GM23248 (cell line): ENCODE measurements around the gene TRIM63. TPM values are rescaled to one million over a fixed set of nuclear protein-coding genes. Genes with fewer than 3 reads are reported as not detected.

Source experiments
- DNase-seq: peaks from one replicate; pipeline ENCODE4 v3.0.0-alpha.2; 2015
- H2AFZ ChIP-seq: fragments of 200-600 bp; sonication (generic); 2 replicates; pipeline ENCODE4 v1.6.1; 2016; ENCODE audit warnings: antibody characterized with exemption
- H3F3A ChIP-seq: fragments of 200-600 bp; sonication (generic); 2 replicates; pipeline ENCODE4 v1.6.1; 2016; ENCODE audit warnings: mild to moderate bottlenecking, antibody characterized with exemption, mixed run types; ENCODE audit not compliant: insufficient read depth
- H3K27ac ChIP-seq: fragments of 200-600 bp; sonication (generic); 2 replicates; pipeline ENCODE4 v1.5.1; 2016; ENCODE audit warnings: mild to moderate bottlenecking
- H3K27me3 ChIP-seq: fragments of 200-600 bp; sonication (generic); replicated peaks from 2 replicates; pipeline ENCODE4 v1.6.1; 2016; ENCODE audit warnings: mild to moderate bottlenecking; ENCODE audit not compliant: insufficient read depth
- H3K36me3 ChIP-seq: fragments of 200-600 bp; sonication (generic); 2 replicates; pipeline ENCODE4 v1.6.1; 2016; ENCODE audit warnings: low read depth, mild to moderate bottlenecking
- H3K4me1 ChIP-seq: fragments of 200-600 bp; sonication (generic); 2 replicates; pipeline ENCODE4 v1.6.1; 2016; ENCODE audit warnings: mild to moderate bottlenecking; ENCODE audit not compliant: insufficient read depth
- H3K4me2 ChIP-seq: fragments of 200-600 bp; sonication (generic); one replicate; pipeline ENCODE4 v1.6.1; 2016; ENCODE audit warnings: mild to moderate bottlenecking; ENCODE audit not compliant: unreplicated experiment
- H3K4me3 ChIP-seq: fragments of 200-600 bp; sonication (generic); 2 replicates; pipeline ENCODE4 v1.5.1; 2016; ENCODE audit warnings: mild to moderate bottlenecking
- H3K79me2 ChIP-seq: fragments of 200-600 bp; sonication (generic); 2 replicates; pipeline ENCODE4 v1.6.1; 2016; ENCODE audit warnings: mild to moderate bottlenecking; ENCODE audit not compliant: insufficient read depth
- H3K9ac ChIP-seq: fragments of 200-600 bp; sonication (generic); 2 replicates; pipeline ENCODE4 v1.6.1; 2016; ENCODE audit warnings: mild to moderate bottlenecking
- H3K9me2 ChIP-seq: fragments of 200-600 bp; sonication (generic); 2 replicates; pipeline ENCODE4 v1.6.1; 2016; ENCODE audit warnings: mixed run types, mild to moderate bottlenecking, moderate library complexity; ENCODE audit not compliant: insufficient read depth
- H3K9me3 ChIP-seq: fragments of 200-600 bp; sonication (generic); one replicate; pipeline ENCODE4 v1.6.1; 2017; ENCODE audit warnings: low read depth
- H4K20me1 ChIP-seq: fragments of 200-600 bp; sonication (generic); 2 replicates; pipeline ENCODE4 v1.6.0; 2016; ENCODE audit not compliant: insufficient read depth
- EZH2 ChIP-seq: fragments of 200-600 bp; sonication (generic); IDR thresholded peaks from 2 replicates; pipeline ENCODE4 v1.6.1; 2018; ENCODE audit warnings: antibody characterized with exemption, mild to moderate bottlenecking; ENCODE audit not compliant: insufficient read depth, poor library complexity, severe bottlenecking
- EZH2phosphoT487 ChIP-seq: fragments of 200-600 bp; sonication (generic); IDR thresholded peaks from 2 replicates; pipeline ENCODE4 v1.6.1; 2018; ENCODE audit warnings: antibody characterized with exemption, moderate library complexity, mild to moderate bottlenecking, low read depth; ENCODE audit not compliant: insufficient read depth
- WGBS, 2 experiments: methylation state at CpG; one replicate each; pipeline ENCODE4 v1.1.6; 2015 to 2017; ENCODE audit warnings: low lambda C conversion rate in 2 of 2, low coverage in 1 of 2; ENCODE audit errors: missing lambda C conversion rate in 2 of 2; 5-methylcytosine and 5-hydroxymethylcytosine counted together
- in situ Hi-C: fragments of 300-500 bp; cut with MboI; formaldehyde crosslinking; loops from 2 replicates; pipeline ENCODE4 v1.15.0; 2020
- polyA plus RNA-seq: library from polyadenylated mRNA; unstranded; fragments of >200 nt; fragmentation: Nextera tagmentation; extraction: Ambion mirVana; gene quantifications from 2 replicates; pipeline ENCODE4 v1.2.1, GENCODE V29; 2016
- total RNA-seq: library from RNA; depleted of rRNA; stranded (reverse); fragments of >200 nt; shearing (Covaris generic); gene quantifications from 2 replicates; pipeline ENCODE4 v1.2.3, GENCODE V29; 2014

TRIM63 gene
- total and polyA plus RNA-seq, 2 experiments from 2014 or later: not detected

DNA sequence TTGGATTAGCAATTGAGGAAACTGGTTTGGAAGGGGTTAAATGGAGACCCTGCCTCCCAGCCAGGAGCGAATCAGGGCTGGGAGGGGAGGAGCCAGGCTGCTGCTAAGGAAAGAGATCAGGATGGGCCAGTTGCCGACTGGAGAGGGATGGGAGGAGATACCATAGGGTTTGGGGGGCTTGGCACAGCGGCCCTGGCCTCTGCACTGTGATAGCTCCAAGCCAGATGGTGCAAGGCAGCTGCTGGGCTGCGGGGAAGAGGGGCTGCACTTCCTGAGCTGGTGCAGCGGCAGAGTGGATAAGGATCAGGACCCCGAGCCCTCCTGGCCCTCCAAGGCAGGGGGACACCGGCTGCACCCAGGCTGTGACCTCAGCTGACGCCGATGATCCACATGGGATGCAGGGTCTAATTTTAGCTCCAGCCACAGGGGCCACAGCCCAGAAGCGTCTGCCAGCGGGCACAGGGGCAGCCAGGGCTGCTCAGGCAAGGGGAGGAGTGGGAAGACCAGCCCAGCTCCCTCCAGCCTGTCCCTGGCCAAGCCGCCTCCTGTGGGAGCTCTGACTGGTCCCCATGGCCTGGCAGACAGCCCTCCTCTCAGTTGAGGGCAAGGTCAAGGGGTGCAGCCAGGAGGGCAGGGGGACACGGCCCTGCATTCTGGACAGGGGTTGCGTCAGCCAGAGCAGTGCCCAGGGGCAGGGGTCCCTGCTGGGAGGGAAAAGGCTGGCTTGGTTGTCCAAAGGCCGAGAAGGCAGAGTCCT lies 45.6 kb downstream of the TRIM63 start, which contains the start of gene EXTL1:
Gene EXTL1 (plus strand): TSS at position 129 of the 757 bp plus-strand sequence. CDS start 872 bp downstream, outside the sequence.
- H3K36me3 ChIP-seq: no peaks in the 10 kb centered on the region
- peak; percentile 61 for DNase-seq
- peak within 1 kb of the TSS; percentile 65 for H3K4me3 ChIP-seq
- peak within 1 kb of the TSS; percentile 8; the same call in 1 of the 2 replicates for H3K9ac ChIP-seq
- no peak for TF ChIP-seq EZH2phosphoT487
- no peak for TF ChIP-seq EZH2
- no peaks in the 10 kb centered on the region for H3K27me3 ChIP-seq
- H3F3A ChIP-seq: peaks cover 20% of the 10 kb centered on the region
- no peaks in the 10 kb centered on the region for H3K9me3 ChIP-seq
- no peaks in the 10 kb centered on the region for H3K79me2 ChIP-seq
- in situ Hi-C loops: no loop called here
- peak within 1 kb of the TSS; percentile 51 for H2AFZ ChIP-seq
- peak within 1 kb of the TSS; percentile 73 for H3K4me2 ChIP-seq
- no peaks in the 10 kb centered on the region for H3K9me2 ChIP-seq
- 24 to 28% methylated on average over 14 to 15 of the region's 15 CpGs for WGBS, 2 experiments
- H3K27ac ChIP-seq: peak within 1 kb of the TSS; percentile 58
- no peaks in the 10 kb centered on the region for H4K20me1 ChIP-seq
- H3K4me1 ChIP-seq: peaks cover 64% of the 10 kb centered on the region

- 53 to 61% methylated on average over 6 of the region's 6 CpGs for WGBS, 2 experiments
- Histone ChIP-seq H3K4me2 (peak overlapping the region; percentile 73), H3K4me3 (peak overlapping the region; percentile 65), H3K36me3 (no peaks in the 10 kb centered on the region), H3K27ac (peak overlapping the region; percentile 58), H3F3A (peaks cover 20% of the 10 kb centered on the region), H3K79me2 (no peaks in the 10 kb centered on the region), H3K9me2 (no peaks in the 10 kb centered on the region), H3K27me3 (no peaks in the 10 kb centered on the region), H2AFZ (peak overlapping the region; percentile 51), H3K9ac (peak overlapping the region; percentile 8; the same call in 1 of the 2 replicates), H3K4me1 (peaks cover 70% of the 10 kb centered on the region), H4K20me1 (no peaks in the 10 kb centered on the region), H3K9me3 (no peaks in the 10 kb centered on the region)
- no peak for TF ChIP-seq EZH2
- no peak for TF ChIP-seq EZH2phosphoT487
- DNase-seq: no peak
- in situ Hi-C loops: no loop called here
Measured at GRCh38 chr1:26020941-26021646, 46.3 kb downstream of the TRIM63 start.

GRCh38 chr1:26020330-26020768 lies 47.1 kb downstream of the TRIM63 start:
- Histone ChIP-seq H3K4me3 (no peak overlapping the region), H3K4me2 (peak overlapping the region; percentile 73), H3K9me2 (no peaks in the 10 kb centered on the region), H3K27ac (peak overlapping the region; percentile 58), H3K9me3 (no peaks in the 10 kb centered on the region), H3K4me1 (peaks cover 76% of the 10 kb centered on the region), H3K79me2 (no peaks in the 10 kb centered on the region), H3K9ac (no peak overlapping the region), H2AFZ (peak overlapping the region; percentile 48; the same call in 1 of the 2 replicates), H3K27me3 (no peaks in the 10 kb centered on the region), H3F3A (peaks cover 24% of the 10 kb centered on the region), H4K20me1 (no peaks in the 10 kb centered on the region), H3K36me3 (no peaks in the 10 kb centered on the region)
- peak; percentile 81 for DNase-seq
- TF ChIP-seq EZH2 (no peak), EZH2phosphoT487 (no peak)
- WGBS, 2 experiments: 29 to 33% methylated on average over 6 of the region's 6 CpGs
- in situ Hi-C loops: no loop called here

DNA sequence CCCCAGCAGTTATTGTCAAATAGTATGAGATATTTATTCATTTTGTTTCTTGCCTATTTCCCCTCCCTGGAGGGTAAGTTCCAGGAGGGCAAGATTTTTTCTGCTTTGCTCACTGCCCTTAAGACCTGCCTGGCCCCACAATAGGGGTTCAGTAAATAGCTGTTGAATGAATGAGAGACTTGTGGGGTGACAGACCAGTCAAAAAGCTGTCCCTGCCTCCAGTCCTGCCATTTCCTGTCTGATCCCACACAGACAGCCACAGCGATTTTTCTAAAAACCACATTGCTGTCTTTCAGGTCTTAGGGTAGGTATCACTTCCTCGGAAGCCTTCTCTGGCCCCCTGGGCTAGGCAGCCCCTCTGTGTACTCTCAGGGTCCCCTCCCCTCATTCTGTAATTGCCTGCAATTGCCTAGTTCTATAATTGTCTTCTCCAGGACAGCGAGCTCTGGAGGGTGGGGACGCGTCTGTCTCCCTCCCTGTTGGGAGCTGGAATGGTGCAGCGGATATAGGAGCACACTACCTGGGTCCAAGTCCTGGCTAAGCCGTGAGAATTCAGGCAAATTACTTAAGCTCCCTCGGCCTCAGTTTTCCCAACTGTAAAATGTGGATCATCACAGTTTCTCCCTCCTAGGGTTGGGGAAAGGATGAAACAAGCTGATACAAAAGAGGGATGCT lies 47.7 kb downstream of the TRIM63 start:
- peak; percentile 68 for DNase-seq
- H3K9me3 ChIP-seq: no peaks in the 10 kb centered on the region
- no peaks in the 10 kb centered on the region for H3K36me3 ChIP-seq
- no peaks in the 10 kb centered on the region for H3K27me3 ChIP-seq
- peak overlapping the region; percentile 48; the same call in 1 of the 2 replicates for H2AFZ ChIP-seq
- TF ChIP-seq EZH2: no peak
- no peak for TF ChIP-seq EZH2phosphoT487
- H3K27ac ChIP-seq: peak overlapping the region; percentile 58
- 0 out of 2 replicates have a peak overlapping the region, but pooled peaks have one; percentile 23 for H3K4me3 ChIP-seq
- in situ Hi-C loops: no loop called here
- no peaks in the 10 kb centered on the region for H3K9me2 ChIP-seq
- WGBS, 2 experiments: 71 to 74% methylated on average over 8 of the region's 8 CpGs
- peaks cover 82% of the 10 kb centered on the region for H3K4me1 ChIP-seq
- H3K4me2 ChIP-seq: peak overlapping the region; percentile 73
- no peaks in the 10 kb centered on the region for H3K79me2 ChIP-seq
- H3F3A ChIP-seq: peaks cover 24% of the 10 kb centered on the region
- H4K20me1 ChIP-seq: no peaks in the 10 kb centered on the region
- peak overlapping the region; percentile 31; the same call in 1 of the 2 replicates for H3K9ac ChIP-seq
